Endothelial cell (in vitro differentiated cells): ENCODE measurements around the gene POLN. TPM values are rescaled to one million over a fixed set of nuclear protein-coding genes. Genes with fewer than 3 reads are reported as not detected.
A peak's percentile ranks its signal among the peaks of the same experiment; 100 is the strongest.

ENCODE experiments used
- DNase-seq: peaks from one replicate; pipeline ENCODE4 v3.0.0; 2021; ENCODE audit warnings: low spot score
- H3K27ac Mint-ChIP-seq: one replicate; pipeline ENCODE4 v1.8.0; 2021; ENCODE audit warnings: mixed read lengths, inconsistent platforms; ENCODE audit not compliant: unreplicated experiment
- H3K27me3 Mint-ChIP-seq: one replicate; pipeline ENCODE4 v1.8.0; 2021; ENCODE audit warnings: mild to moderate bottlenecking, moderate library complexity, mixed read lengths, inconsistent platforms; ENCODE audit not compliant: unreplicated experiment
- H3K36me3 Mint-ChIP-seq: one replicate; pipeline ENCODE4 v1.8.0; 2021; ENCODE audit warnings: mild to moderate bottlenecking, low read depth, mixed read lengths, inconsistent platforms; ENCODE audit not compliant: unreplicated experiment
- H3K4me1 Mint-ChIP-seq: one replicate; pipeline ENCODE4 v1.8.0; 2021; ENCODE audit warnings: mild to moderate bottlenecking, mixed read lengths, inconsistent platforms; ENCODE audit not compliant: unreplicated experiment
- H3K4me3 Mint-ChIP-seq: one replicate; pipeline ENCODE4 v1.8.0; 2021; ENCODE audit warnings: mild to moderate bottlenecking, mixed read lengths, inconsistent platforms; ENCODE audit not compliant: unreplicated experiment
- H3K9me3 Mint-ChIP-seq: one replicate; pipeline ENCODE4 v1.8.0; 2021; ENCODE audit warnings: mixed read lengths, inconsistent platforms; ENCODE audit not compliant: unreplicated experiment
- total RNA-seq: library from RNA; stranded (reverse); fragmentation: NEBNext Ultra II Directional; extraction: Animal tissue kit (Norgen Biotek cat#: 25700); gene quantifications from one replicate; pipeline ENCODE4 v1.2.1, GENCODE V29; 2021; ENCODE audit not compliant: unreplicated experiment
- TF ChIP-seq, protein P1 (sequence below): fragments of 200-600 bp; sonication (generic); IDR thresholded peaks from one replicate; pipeline ENCODE4 v1.5.0; 2021; ENCODE audit warnings: antibody characterized with exemption; ENCODE audit not compliant: unreplicated experiment

The POLN gene
- total RNA-seq, 1 donor from 2014 or later: 2.5 TPM

DNA sequence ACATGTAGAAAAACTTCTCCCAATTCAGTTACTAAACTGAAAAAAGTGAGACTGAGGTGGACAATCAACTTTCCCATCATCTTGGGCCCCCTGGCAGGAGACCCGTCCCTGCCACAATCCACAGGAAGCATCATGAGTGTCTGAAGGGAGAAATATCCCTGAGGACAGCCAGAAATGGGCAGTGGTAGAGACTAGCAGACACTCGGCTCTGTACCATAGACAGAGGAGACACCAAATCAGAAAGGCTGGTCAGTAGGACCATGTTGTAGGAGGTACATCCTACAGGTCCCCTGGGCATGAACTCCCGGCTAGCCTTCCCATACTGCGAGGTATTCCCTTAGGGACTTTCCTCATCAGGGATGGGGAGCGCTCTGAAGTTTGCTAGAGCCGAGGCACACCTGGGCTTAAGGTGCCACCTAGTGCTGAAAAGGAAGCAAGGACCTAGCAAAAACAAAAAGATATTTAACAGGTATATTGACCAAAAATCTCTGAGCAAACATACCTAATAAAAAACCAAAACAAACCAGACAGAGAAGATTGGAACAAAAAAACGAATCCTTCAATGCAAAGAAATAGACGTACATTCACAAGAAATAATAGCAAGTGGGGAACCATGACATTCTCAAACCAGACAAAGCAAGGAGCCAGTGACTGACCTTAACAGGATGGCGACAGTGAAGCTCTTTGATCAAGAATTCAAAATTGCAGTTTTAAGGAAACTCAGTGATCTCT is 55.6 kb downstream of the POLN start:
- no peak overlapping the region for H3K4me3 Mint-ChIP-seq
- H3K27ac Mint-ChIP-seq: no peak overlapping the region
- no peaks in the 10 kb centered on the region for H3K36me3 Mint-ChIP-seq
- TF ChIP-seq, protein P1, sequence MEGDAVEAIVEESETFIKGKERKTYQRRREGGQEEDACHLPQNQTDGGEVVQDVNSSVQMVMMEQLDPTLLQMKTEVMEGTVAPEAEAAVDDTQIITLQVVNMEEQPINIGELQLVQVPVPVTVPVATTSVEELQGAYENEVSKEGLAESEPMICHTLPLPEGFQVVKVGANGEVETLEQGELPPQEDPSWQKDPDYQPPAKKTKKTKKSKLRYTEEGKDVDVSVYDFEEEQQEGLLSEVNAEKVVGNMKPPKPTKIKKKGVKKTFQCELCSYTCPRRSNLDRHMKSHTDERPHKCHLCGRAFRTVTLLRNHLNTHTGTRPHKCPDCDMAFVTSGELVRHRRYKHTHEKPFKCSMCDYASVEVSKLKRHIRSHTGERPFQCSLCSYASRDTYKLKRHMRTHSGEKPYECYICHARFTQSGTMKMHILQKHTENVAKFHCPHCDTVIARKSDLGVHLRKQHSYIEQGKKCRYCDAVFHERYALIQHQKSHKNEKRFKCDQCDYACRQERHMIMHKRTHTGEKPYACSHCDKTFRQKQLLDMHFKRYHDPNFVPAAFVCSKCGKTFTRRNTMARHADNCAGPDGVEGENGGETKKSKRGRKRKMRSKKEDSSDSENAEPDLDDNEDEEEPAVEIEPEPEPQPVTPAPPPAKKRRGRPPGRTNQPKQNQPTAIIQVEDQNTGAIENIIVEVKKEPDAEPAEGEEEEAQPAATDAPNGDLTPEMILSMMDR: peak; percentile 24
- no peaks in the 10 kb centered on the region for H3K9me3 Mint-ChIP-seq
- DNase-seq: peak; percentile 17
- no peaks in the 10 kb centered on the region for H3K4me1 Mint-ChIP-seq
- H3K27me3 Mint-ChIP-seq: no peaks in the 10 kb centered on the region

DNA sequence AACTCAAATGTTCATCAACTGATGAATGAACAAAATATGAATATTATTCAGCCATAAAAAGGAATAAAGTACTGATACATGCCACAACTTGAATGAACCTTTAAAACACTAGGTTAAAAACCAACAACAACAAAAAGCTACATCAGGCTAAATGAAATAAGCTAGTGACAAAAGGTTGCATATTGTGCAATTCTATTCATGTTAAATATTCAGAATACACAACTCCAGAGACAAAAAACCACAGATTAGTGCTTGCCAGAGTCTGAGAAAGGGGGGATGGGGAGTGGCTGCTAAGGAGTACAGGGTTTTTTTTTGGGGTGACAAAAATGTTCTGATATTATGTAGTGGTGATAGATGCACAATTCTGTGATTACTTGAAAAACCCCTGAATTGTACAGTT is 58.5 kb downstream of the POLN start:
- Mint-ChIP-seq H3K9me3 (no peaks in the 10 kb centered on the region), H3K4me3 (no peak overlapping the region), H3K36me3 (no peaks in the 10 kb centered on the region), H3K4me1 (no peaks in the 10 kb centered on the region), H3K27ac (no peak overlapping the region), H3K27me3 (no peaks in the 10 kb centered on the region)
- DNase-seq: no peak
- TF ChIP-seq, protein P1: no peak

DNA sequence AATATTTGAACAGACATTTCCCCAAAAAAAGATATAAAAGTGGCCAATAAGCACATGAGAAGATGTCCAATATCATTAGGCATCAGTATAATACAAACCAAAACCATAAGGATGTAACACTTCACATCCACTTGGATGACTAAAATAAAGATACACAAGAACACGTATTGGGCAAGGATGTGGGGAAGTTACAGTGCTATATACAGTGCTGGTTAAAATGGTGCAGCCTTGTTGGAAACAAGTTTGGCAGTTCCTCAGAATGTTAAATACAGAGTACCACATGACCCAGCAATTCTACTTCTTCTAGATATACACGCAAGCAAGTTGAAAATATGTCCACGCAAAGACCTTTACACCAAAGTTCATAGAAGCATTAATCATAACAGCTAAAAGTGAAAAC is 58.9 kb downstream of the POLN start:
- Mint-ChIP-seq H3K4me3 (no peak overlapping the region), H3K4me1 (no peaks in the 10 kb centered on the region), H3K36me3 (no peaks in the 10 kb centered on the region), H3K27ac (no peak overlapping the region), H3K9me3 (no peaks in the 10 kb centered on the region), H3K27me3 (no peaks in the 10 kb centered on the region)
- DNase-seq: no peak
- TF ChIP-seq, protein P1: no peak

DNA sequence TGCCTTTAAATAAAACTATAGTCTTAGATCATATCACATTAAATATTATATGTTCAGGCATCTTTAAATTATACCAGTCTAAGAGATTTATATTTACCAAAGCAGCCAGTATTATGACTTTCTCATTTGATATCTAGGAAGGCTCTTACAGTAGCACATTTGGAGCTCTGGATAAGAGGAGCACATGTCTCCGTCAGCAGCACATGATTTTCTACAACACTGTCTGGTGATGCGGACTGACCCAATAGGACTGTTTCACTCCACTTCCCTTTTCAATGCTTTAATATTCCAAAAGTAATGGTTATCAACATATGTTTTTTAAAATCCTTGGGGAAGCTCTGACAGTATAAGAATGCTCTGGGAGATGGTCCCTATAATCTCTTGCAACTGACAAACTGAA is 61.5 kb downstream of the POLN start:
- H3K4me3 Mint-ChIP-seq: no peak overlapping the region
- H3K27ac Mint-ChIP-seq: no peak overlapping the region
- no peaks in the 10 kb centered on the region for H3K36me3 Mint-ChIP-seq
- TF ChIP-seq, protein P1: no peak
- no peak for DNase-seq
- no peaks in the 10 kb centered on the region for H3K27me3 Mint-ChIP-seq
- H3K9me3 Mint-ChIP-seq: no peaks in the 10 kb centered on the region
- no peaks in the 10 kb centered on the region for H3K4me1 Mint-ChIP-seq

DNA sequence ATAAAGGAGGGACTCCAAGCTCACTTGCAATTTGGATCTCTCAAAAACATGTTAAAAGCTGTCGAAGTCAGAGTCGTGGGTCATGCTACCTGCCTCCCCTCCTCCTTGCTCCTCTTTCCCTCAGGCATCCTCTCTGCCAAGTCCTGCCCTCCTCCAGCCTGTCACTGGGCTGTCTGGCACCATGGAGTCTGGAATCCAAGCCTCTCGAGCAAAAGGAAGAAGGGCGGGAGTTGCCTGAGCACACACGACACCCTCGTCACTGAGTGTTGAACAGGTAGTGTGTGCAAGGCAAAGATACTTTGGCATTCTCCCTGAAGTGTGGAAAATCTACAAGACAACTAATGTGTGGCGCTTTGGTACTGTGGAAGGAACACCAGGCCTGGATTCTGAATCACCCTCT is 62.2 kb downstream of the POLN start:
- H3K27me3 Mint-ChIP-seq: no peaks in the 10 kb centered on the region
- no peaks in the 10 kb centered on the region for H3K9me3 Mint-ChIP-seq
- no peaks in the 10 kb centered on the region for H3K4me1 Mint-ChIP-seq
- H3K36me3 Mint-ChIP-seq: no peaks in the 10 kb centered on the region
- TF ChIP-seq, protein P1: no peak
- no peak overlapping the region for H3K4me3 Mint-ChIP-seq
- no peak overlapping the region for H3K27ac Mint-ChIP-seq
- no peak for DNase-seq
